Measurements from ENCODE around the gene RNF223.

- TF ChIP-seq CTCF (optimal IDR thresholded peaks at IDR 0.05 in 1 of 3, IDR thresholded peaks at IDR 0.05 in 1 of 3, conservative IDR thresholded peaks at IDR 0.05 in 1 of 3; ENCODE audit: extremely low read depth in 1 of 3, insufficient read depth in 2 of 3, low read length in 3 of 3) (no peak), EZH2 (IDR thresholded peaks at IDR 0.05; ENCODE audit: low read length) (no peak)
Measured at GRCh38 chr1:1093610-1093943, 19.5 kb upstream of the RNF223 start.
